ENCODE measurements around the gene TNIK.

DNA sequence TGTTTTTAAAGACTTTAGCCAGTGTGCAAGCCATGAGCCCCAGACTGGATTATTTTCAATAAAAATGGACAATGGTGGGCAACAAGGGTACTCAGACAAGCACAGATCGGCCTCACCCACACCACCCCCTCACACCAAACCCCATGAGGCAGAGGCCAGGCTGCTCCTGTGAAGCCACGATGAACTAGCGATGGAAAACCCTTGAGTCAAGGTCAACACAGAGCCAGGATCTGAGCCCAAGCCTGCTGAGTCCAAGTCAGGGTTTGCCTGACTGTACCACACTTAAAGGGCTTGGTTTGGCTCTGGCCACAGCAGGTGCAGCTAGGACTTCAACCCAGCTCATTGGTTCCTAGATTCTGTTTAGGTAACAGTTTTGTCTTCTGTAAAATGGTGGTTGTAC lies 302.2 kb downstream of the TNIK start:
- TF ChIP-seq, protein P1, sequence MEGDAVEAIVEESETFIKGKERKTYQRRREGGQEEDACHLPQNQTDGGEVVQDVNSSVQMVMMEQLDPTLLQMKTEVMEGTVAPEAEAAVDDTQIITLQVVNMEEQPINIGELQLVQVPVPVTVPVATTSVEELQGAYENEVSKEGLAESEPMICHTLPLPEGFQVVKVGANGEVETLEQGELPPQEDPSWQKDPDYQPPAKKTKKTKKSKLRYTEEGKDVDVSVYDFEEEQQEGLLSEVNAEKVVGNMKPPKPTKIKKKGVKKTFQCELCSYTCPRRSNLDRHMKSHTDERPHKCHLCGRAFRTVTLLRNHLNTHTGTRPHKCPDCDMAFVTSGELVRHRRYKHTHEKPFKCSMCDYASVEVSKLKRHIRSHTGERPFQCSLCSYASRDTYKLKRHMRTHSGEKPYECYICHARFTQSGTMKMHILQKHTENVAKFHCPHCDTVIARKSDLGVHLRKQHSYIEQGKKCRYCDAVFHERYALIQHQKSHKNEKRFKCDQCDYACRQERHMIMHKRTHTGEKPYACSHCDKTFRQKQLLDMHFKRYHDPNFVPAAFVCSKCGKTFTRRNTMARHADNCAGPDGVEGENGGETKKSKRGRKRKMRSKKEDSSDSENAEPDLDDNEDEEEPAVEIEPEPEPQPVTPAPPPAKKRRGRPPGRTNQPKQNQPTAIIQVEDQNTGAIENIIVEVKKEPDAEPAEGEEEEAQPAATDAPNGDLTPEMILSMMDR (conservative IDR thresholded peaks at IDR 0.05; ENCODE audit: low read depth, low read length), result no peak
- TF ChIP-seq EZH2 (IDR thresholded peaks at IDR 0.05; ENCODE audit: borderline replicate concordance, low read depth, low read length, poor library complexity, severe bottlenecking), result no peak

Measured in A673 (cell line).